HepG2 (cell line): ENCODE data around the gene INPP4B. TPM values are rescaled to one million over a fixed set of nuclear protein-coding genes. Genes with fewer than 3 reads are reported as not detected.
A peak's percentile ranks its signal among the peaks of the same experiment; 100 is the strongest.

Source experiments
- ATAC-seq: fragments of 200-7000 bp; cut with Tn5 transposase; 3 replicates; pipeline ENCODE4 v1.9.1; 2020; ENCODE audit warnings: mild to moderate bottlenecking, moderate library complexity
- BruUV-seq: library from RNA; stranded (reverse); fragments of 400-500 nt; replicated peaks from 2 replicates; lab custom pipeline; 2021; lab: Mats Ljungman, UMichigan
- CTCF ChIA-PET: fragments of 300-600 bp; formaldehyde crosslinking; extraction: SDS; loops from one replicate; lab custom pipeline; 2021; ENCODE audit warnings: low total read pairs, inconsistent platforms, low intra/inter-chr PET ratio; lab: Yijun Ruan, JAX
- POLR2A ChIA-PET: fragments of 350-600 bp; sonication (Branson Sonifier 250); formaldehyde crosslinking; loops from one replicate; lab custom pipeline; 2020; ENCODE audit warnings: antibody characterized with exemption, inconsistent platforms; lab: Yijun Ruan, JAX
- DNase-seq: peaks from one replicate; pipeline ENCODE4 v3.0.0-alpha.2; 2015; ENCODE audit warnings: low spot score
- FAIRE-seq: peaks from 3 replicates; lab custom pipeline; 2011; peaks lifted over from hg19 to GRCh38; lab: Jason Lieb, UNC
- H2AFZ ChIP-seq: one replicate; pipeline ENCODE4 v1.6.1; 2011; ENCODE audit warnings: low read length, inconsistent platforms
- H3K27ac ChIP-seq: fragments of 300-600 bp; 3 replicates; pipeline ENCODE4 v1.8.0; 2011; ENCODE audit warnings: mixed run types, mild to moderate bottlenecking, mixed read lengths, low read length, inconsistent platforms; ENCODE audit not compliant: insufficient read depth; ENCODE audit errors: extremely low read length
- H3K27me3 ChIP-seq, 2 experiments: fragments of 200-600 bp in 1 of 2; 2 replicates in 1 of 2; 3 replicates in 1 of 2; pipeline versions ENCODE4 v1.6.0 to v1.8.0; 2011; ENCODE audit warnings: low read length in 2 of 2, mild to moderate bottlenecking in 2 of 2, moderate library complexity in 2 of 2, inconsistent platforms in 1 of 2; ENCODE audit not compliant: insufficient read depth in 2 of 2, control insufficient read depth in 1 of 2
- H3K36me3 ChIP-seq, 2 experiments: fragments of 200-600 bp in 1 of 2; replicated peaks in 1 of 2; 2 replicates in 1 of 2; 3 replicates in 1 of 2; pipeline versions ENCODE4 v1.5.1 to v1.8.0; 2011; ENCODE audit warnings: low read length in 2 of 2, inconsistent platforms in 1 of 2; ENCODE audit not compliant: insufficient read depth in 2 of 2, control insufficient read depth in 1 of 2
- H3K4me1 ChIP-seq: 2 replicates; pipeline ENCODE4 v1.5.1; 2012; ENCODE audit warnings: low read length, inconsistent platforms; ENCODE audit not compliant: insufficient read depth
- H3K4me2 ChIP-seq: 2 replicates; pipeline ENCODE4 v1.6.0; 2011; ENCODE audit warnings: low read depth, low read length, inconsistent platforms
- H3K4me3 ChIP-seq, 3 experiments: fragments of 200-600 bp in 1 of 3; sonication (generic), shearing (Covaris generic) in 1 of 3; replicated peaks in 1 of 3; 2 replicates each; pipeline ENCODE4 v1.5.1; 2011 to 2016; ENCODE audit warnings: low read length in 3 of 3, inconsistent platforms in 2 of 3, low read depth in 2 of 3, mild to moderate bottlenecking in 2 of 3, control low read depth in 1 of 3, mixed read lengths in 1 of 3; ENCODE audit not compliant: insufficient read depth in 1 of 3
- H3K79me2 ChIP-seq: one replicate; pipeline ENCODE4 v1.6.1; 2011; ENCODE audit warnings: low read length, inconsistent platforms; ENCODE audit not compliant: insufficient read depth
- H3K9ac ChIP-seq: 2 replicates; pipeline ENCODE4 v1.6.0; 2011; ENCODE audit warnings: mild to moderate bottlenecking, low read depth, low read length, inconsistent platforms; ENCODE audit not compliant: insufficient read depth
- H3K9me3 ChIP-seq: 2 replicates; pipeline ENCODE4 v1.5.1; 2012; ENCODE audit warnings: mild to moderate bottlenecking, low read length
- H4K20me1 ChIP-seq: 2 replicates; pipeline ENCODE4 v1.6.0; 2011; ENCODE audit warnings: inconsistent platforms, mild to moderate bottlenecking, low read length, moderate library complexity; ENCODE audit not compliant: insufficient read depth
- ATF6 ChIP-seq: sonication (generic); formaldehyde crosslinking; conservative IDR thresholded peaks from 2 replicates; pipeline ENCODE4 v1.4.0; 2020; ENCODE audit warnings: missing genetic modification reagents
- CTCF ChIP-seq: sonication (generic); formaldehyde crosslinking; IDR thresholded peaks from 2 replicates; pipeline ENCODE4 v1.5.0; 2020; ENCODE audit warnings: mild to moderate bottlenecking, missing genetic modification reagents, moderate library complexity
- DBP ChIP-seq: sonication (generic); formaldehyde crosslinking; IDR thresholded peaks from 2 replicates; pipeline ENCODE4 v1.4.0; 2020; ENCODE audit warnings: missing genetic modification reagents; ENCODE audit errors: not compliant biosample characterization
- E2F5 ChIP-seq: sonication (generic); formaldehyde crosslinking; conservative IDR thresholded peaks from 2 replicates; pipeline ENCODE4 v1.4.0; 2020; ENCODE audit warnings: missing genetic modification reagents
- HDAC1 ChIP-seq: sonication (generic); formaldehyde crosslinking; IDR thresholded peaks from 2 replicates; pipeline ENCODE4 v1.5.1; 2020; ENCODE audit warnings: mild to moderate bottlenecking, missing genetic modification reagents
- MXD1 ChIP-seq: sonication (generic); formaldehyde crosslinking; IDR thresholded peaks from 2 replicates; pipeline ENCODE4 v1.4.0; 2020; ENCODE audit warnings: mild to moderate bottlenecking, missing genetic modification reagents
- NFRKB ChIP-seq: fragments of 450-650 bp; IDR thresholded peaks from 2 replicates; pipeline ENCODE4 v1.6.1; 2017
- RAD21 ChIP-seq: fragments of 450-650 bp; formaldehyde crosslinking; IDR thresholded peaks from 2 replicates; pipeline ENCODE4 v1.5.0; 2020; ENCODE audit warnings: mild to moderate bottlenecking
- STAG1 ChIP-seq: sonication (generic); formaldehyde crosslinking; IDR thresholded peaks from 2 replicates; pipeline ENCODE4 v1.4.0; 2020; ENCODE audit warnings: missing genetic modification reagents
- TAF1 ChIP-seq: sonication (generic); formaldehyde crosslinking; IDR thresholded peaks from 2 replicates; pipeline ENCODE4 v1.4.0; 2020; ENCODE audit warnings: missing genetic modification reagents
- TRIM22 ChIP-seq: fragments of 450-650 bp; IDR thresholded peaks from 2 replicates; pipeline ENCODE4 v1.6.1; 2017
- ZNF543 ChIP-seq: sonication (generic); formaldehyde crosslinking; IDR thresholded peaks from 2 replicates; pipeline ENCODE4 v1.4.0; 2020; ENCODE audit warnings: mild to moderate bottlenecking, missing genetic modification reagents
- WGBS: methylation state at CpG from one replicate; pipeline ENCODE4 v1.1.6; 2017; ENCODE audit warnings: low lambda C conversion rate; 5-methylcytosine and 5-hydroxymethylcytosine counted together
- in situ Hi-C: cut with HindIII; loops from 2 replicates; pipeline ENCODE4 v1.10.0; 2017; ENCODE audit warnings: low pct_unique_long_range_greater_than_20kb; ENCODE audit not compliant: extremely low pct_ligation_motif_present
- intact Hi-C: fragments of 100-400 bp; cut with micrococcal nuclease; formaldehyde crosslinking; loops from one replicate; pipeline ENCODE4 v1.10.0; 2022; ENCODE audit not compliant: unreplicated experiment
- polyA plus RNA-seq, 8 experiments: library from polyadenylated mRNA; depleted of rRNA in 3 of 8; stranded (reverse) in 7 of 8; unstranded in 1 of 8; fragments of >200 nt; fragmentation: Illumina TruSeq in 4 of 8; extraction: Trizol in 4 of 8; gene quantifications; 2 replicates each; pipeline versions ENCODE4 v1.2.1 to v1.2.3, GENCODE V29; 2011 to 2016; ENCODE audit warnings: low read depth in 4 of 8, missing spikeins in 1 of 8, mixed read lengths in 1 of 8; ENCODE audit not compliant: insufficient read depth in 1 of 8
- total RNA-seq, 5 experiments: library from RNA; depleted of rRNA; stranded (reverse); fragments of >200 nt; fragmentation: Illumina TruSeq; extraction: Trizol; gene quantifications; 2 replicates each; pipeline ENCODE4 v1.2.3, GENCODE V29; 2016; ENCODE audit warnings: low read depth in 1 of 5

INPP4B gene
- total and polyA plus RNA-seq, 2 of the 13 experiments (the other 11 are each of a cell fraction or from before 2014, with no cell fraction given): not detected

GRCh38 chr4:142126890-142127497, 719.1 kb downstream of the INPP4B start:
- H3K4me3 ChIP-seq: no peak overlapping the region
- H3K9ac ChIP-seq: no peak overlapping the region
- no TSS peak for BruUV-seq
- no peak overlapping the region for H3K4me2 ChIP-seq
- FAIRE-seq: peak; percentile 75
- H3K79me2 ChIP-seq: no peaks in the 10 kb centered on the region
- no peaks in the 10 kb centered on the region for H3K36me3 ChIP-seq
- ChIA-PET CTCF (interaction anchor here (0.7 to 1.4 kb wide), 3 partner anchors 713 to 898 kb away, joined by 3 to 5 read pairs (median 4); no protein-coding TSS in a partner anchor), POLR2A (no interaction called here)
- no peaks in the 10 kb centered on the region for H3K27me3 ChIP-seq
- no peaks in the 10 kb centered on the region for H3K4me1 ChIP-seq
- H3K9me3 ChIP-seq: no peaks in the 10 kb centered on the region
- peak; percentile 62 for ATAC-seq
- peak; percentile 31 for DNase-seq
- in situ Hi-C loops (loop anchor here (10.0 kb wide), 1 partner anchor 718 kb away; the partner anchor contains the start of gene INPP4B), intact Hi-C loops (loop anchor here (1.0 to 5.0 kb wide), 2 partner anchors 225 to 713 kb away; no protein-coding TSS in a partner anchor)
- TF ChIP-seq DBP (no peak), TAF1 (CRISPR knock-in tag) (no peak), STAG1 (CRISPR knock-in tag) (peak; percentile 78), ATF6 (CRISPR knock-in tag) (no peak), RAD21 (CRISPR knock-in tag) (peak; percentile 33; the same call in 1 of the 2 replicates), MXD1 (CRISPR knock-in tag) (no peak), HDAC1 (CRISPR knock-in tag) (no peak), E2F5 (CRISPR knock-in tag) (no peak), CTCF (CRISPR knock-in tag) (peak; percentile 74), NFRKB (no peak), ZNF543 (CRISPR knock-in tag) (no peak), TRIM22 (no peak)
- no peak overlapping the region for H3K27ac ChIP-seq
- no peaks in the 10 kb centered on the region for H4K20me1 ChIP-seq
- no peak overlapping the region for H2AFZ ChIP-seq
- WGBS: 7% methylated on average over 3 of the region's 3 CpGs
